ENCODE measurements around the gene EXOC8.

The EXOC8 gene

GRCh38 chr1:231315887-231316286, 21.8 kb downstream of the EXOC8 start:
- peak; percentile 73 for DNase-seq

- no peak for DNase-seq
These were observed 24.0 kb downstream of the EXOC8 start for GRCh38 chr1:231313661-231314060.

GRCh38 chr1:231312432-231312788, 25.2 kb downstream of the EXOC8 start:
- peak; percentile 12 for DNase-seq

GRCh38 chr1:231311720-231312431, 25.8 kb downstream of the EXOC8 start:
- DNase-seq, result peak; percentile 35

- peak; percentile 17 for DNase-seq
These were observed 27.2 kb downstream of the EXOC8 start for GRCh38 chr1:231310391-231310934.

GRCh38 chr1:231301990-231302389, 35.7 kb downstream of the EXOC8 start:
- no peak for DNase-seq

GRCh38 chr1:231295938-231296337, 41.7 kb downstream of the EXOC8 start:
- no peak for DNase-seq

- no peak for DNase-seq
These were observed 51.0 kb downstream of the EXOC8 start for GRCh38 chr1:231286603-231287002.

GRCh38 chr1:231284441-231284840, 53.2 kb downstream of the EXOC8 start:
- DNase-seq, result no peak

All from activated CD8-positive, alpha-beta memory T cell treated with anti-CD3 and anti-CD28 coated beads, Interleukin-2, amount 50 U/mL, for 48 hours (primary cell).